GM23338 (cell line): ENCODE measurements around the gene IQSEC3. TPM values are rescaled to one million over a fixed set of nuclear protein-coding genes. Genes with fewer than 3 reads are reported as not detected.

Experiments used
- ATAC-seq: fragments of 200-7000 bp; cut with Tn5 transposase; 3 replicates; pipeline ENCODE4 v1.9.1; 2020
- DNase-seq: peaks from one replicate; pipeline ENCODE4 v3.0.0-alpha.2; 2015; ENCODE audit warnings: low spot score
- H2AFZ ChIP-seq: fragments of 200-600 bp; sonication (generic); 2 replicates; pipeline ENCODE4 v1.8.0; 2016; ENCODE audit warnings: antibody characterized with exemption, mild to moderate bottlenecking, moderate library complexity
- H3F3A ChIP-seq: fragments of 200-600 bp; sonication (generic); replicated peaks from 2 replicates; pipeline ENCODE4 v1.8.0; 2017; ENCODE audit warnings: antibody characterized with exemption, mixed run types, low read depth
- H3K27ac ChIP-seq: fragments of 200-600 bp; sonication (generic); 2 replicates; pipeline ENCODE4 v1.6.1; 2016; ENCODE audit warnings: low read depth
- H3K27me3 ChIP-seq: fragments of 200-600 bp; sonication (generic); 2 replicates; pipeline ENCODE4 v1.8.0; 2016; ENCODE audit warnings: mild to moderate bottlenecking, mixed run types, moderate library complexity; ENCODE audit not compliant: insufficient read depth
- H3K36me3 ChIP-seq: fragments of 200-600 bp; sonication (generic); 2 replicates; pipeline ENCODE4 v1.8.0; 2016; ENCODE audit warnings: mild to moderate bottlenecking; ENCODE audit not compliant: insufficient read depth
- H3K4me1 ChIP-seq: fragments of 200-600 bp; sonication (generic); 2 replicates; pipeline ENCODE4 v1.8.0; 2016; ENCODE audit warnings: mild to moderate bottlenecking, moderate library complexity; ENCODE audit not compliant: insufficient read depth
- H3K4me2 ChIP-seq: fragments of 200-600 bp; sonication (generic); 2 replicates; pipeline ENCODE4 v1.7.1; 2017; ENCODE audit warnings: mixed run types
- H3K4me3 ChIP-seq: fragments of 200-600 bp; sonication (generic); 2 replicates; pipeline ENCODE4 v1.6.1; 2016; ENCODE audit warnings: mixed run types
- H3K79me2 ChIP-seq: fragments of 200-600 bp; sonication (generic); replicated peaks from 2 replicates; pipeline ENCODE4 v1.8.0; 2017; ENCODE audit warnings: mild to moderate bottlenecking; ENCODE audit not compliant: insufficient read depth
- H3K9me2 ChIP-seq: fragments of 200-600 bp; sonication (generic); 2 replicates; pipeline ENCODE4 v1.8.0; 2017; ENCODE audit not compliant: insufficient read depth
- H4K20me1 ChIP-seq: fragments of 200-600 bp; sonication (generic); replicated peaks from 2 replicates; pipeline ENCODE4 v1.8.0; 2017; ENCODE audit warnings: mild to moderate bottlenecking; ENCODE audit not compliant: insufficient read depth
- H3K27ac Mint-ChIP-seq: 2 replicates; pipeline ENCODE4 v1.8.0; 2020; ENCODE audit warnings: inconsistent platforms, mild to moderate bottlenecking, moderate library complexity, mixed read lengths
- H3K27me3 Mint-ChIP-seq: 3 replicates; pipeline ENCODE4 v1.8.0; 2022; ENCODE audit warnings: low read depth, mild to moderate bottlenecking, moderate library complexity, mixed read lengths, inconsistent platforms; ENCODE audit not compliant: insufficient read depth, poor library complexity
- H3K36me3 Mint-ChIP-seq: 3 replicates; pipeline ENCODE4 v1.8.0; 2021; ENCODE audit warnings: low read depth, mild to moderate bottlenecking, inconsistent platforms, moderate library complexity, mixed read lengths
- H3K4me1 Mint-ChIP-seq: 3 replicates; pipeline ENCODE4 v1.8.0; 2020; ENCODE audit warnings: mild to moderate bottlenecking, inconsistent platforms, mixed read lengths
- H3K4me3 Mint-ChIP-seq: 3 replicates; pipeline ENCODE4 v1.8.0; 2021; ENCODE audit warnings: moderate library complexity, mild to moderate bottlenecking, inconsistent platforms, mixed read lengths
- H3K9me3 Mint-ChIP-seq: 3 replicates; pipeline ENCODE4 v1.8.0; 2020; ENCODE audit warnings: moderate library complexity, mild to moderate bottlenecking, inconsistent platforms, mixed read lengths
- CREB1 ChIP-seq: fragments of 250-450 bp; sonication (Bioruptor Pico); IDR thresholded peaks from 2 replicates; pipeline ENCODE4 v1.5.0; 2020; ENCODE audit warnings: low read depth, mild to moderate bottlenecking, moderate library complexity
- CTCF ChIP-seq, 2 experiments: fragments of 200-600 bp in 1 of 2; sonication (generic) in 1 of 2; conservative IDR thresholded peaks; 2 replicates each; pipeline versions ENCODE4 v1.5.1 to v1.6.1; 2016 to 2017; ENCODE audit warnings: antibody characterized with exemption in 2 of 2, low read depth in 2 of 2, mild to moderate bottlenecking in 2 of 2, moderate library complexity in 1 of 2
- ETS1 ChIP-seq: IDR thresholded peaks from 2 replicates; pipeline ENCODE4 v1.6.1; 2016; ENCODE audit warnings: antibody characterized with exemption
- EZH2 ChIP-seq: fragments of 200-600 bp; sonication (generic); IDR thresholded peaks from one replicate; pipeline ENCODE4 v1.8.0; 2017; ENCODE audit warnings: antibody characterized with exemption, mild to moderate bottlenecking, low read depth; ENCODE audit not compliant: unreplicated experiment
- EZH2phosphoT487 ChIP-seq: fragments of 200-600 bp; sonication (generic); IDR thresholded peaks from one replicate; pipeline ENCODE4 v1.8.1; 2018; ENCODE audit warnings: antibody characterized with exemption; ENCODE audit not compliant: unreplicated experiment
- JUNB ChIP-seq: IDR thresholded peaks from one replicate; pipeline ENCODE4 v1.6.1; 2016; ENCODE audit warnings: antibody characterized with exemption; ENCODE audit not compliant: unreplicated experiment
- NANOG ChIP-seq: IDR thresholded peaks from 2 replicates; pipeline ENCODE4 v1.6.1; 2016; ENCODE audit warnings: antibody characterized with exemption, borderline replicate concordance
- POLR2AphosphoS5 ChIP-seq: IDR thresholded peaks from 2 replicates; pipeline ENCODE4 v1.6.1; 2016; ENCODE audit warnings: antibody characterized with exemption, low read depth
- REST ChIP-seq: IDR thresholded peaks from one replicate; pipeline ENCODE4 v1.6.1; 2018; ENCODE audit warnings: antibody characterized with exemption; ENCODE audit not compliant: unreplicated experiment
- STAT1 ChIP-seq: IDR thresholded peaks from one replicate; pipeline ENCODE4 v1.6.1; 2016; ENCODE audit warnings: antibody characterized with exemption; ENCODE audit not compliant: unreplicated experiment
- ZNF114 ChIP-seq: fragments of 250-450 bp; sonication (Bioruptor Pico); IDR thresholded peaks from 2 replicates; pipeline ENCODE4 v1.5.0; 2020; ENCODE audit warnings: mild to moderate bottlenecking, moderate library complexity
- ZNF331 ChIP-seq: fragments of 250-450 bp; sonication (Bioruptor Pico); IDR thresholded peaks from 2 replicates; pipeline ENCODE4 v1.5.0; 2020; ENCODE audit warnings: low read depth, mild to moderate bottlenecking, moderate library complexity
- polyA plus RNA-seq: library from polyadenylated mRNA; unstranded; fragments of >200 nt; fragmentation: Nextera tagmentation; extraction: Ambion mirVana; gene quantifications from 2 replicates; pipeline ENCODE4 v1.2.1, GENCODE V29; 2016
- total RNA-seq: library from RNA; depleted of rRNA; stranded (reverse); fragments of >200 nt; shearing (Covaris generic); gene quantifications from 2 replicates; pipeline ENCODE4 v1.2.3, GENCODE V29; 2014

The IQSEC3 gene
- total and polyA plus RNA-seq, 2 experiments from 2014 or later = 2.1 to 3.6 TPM

GRCh38 chr12:164207-164606 is 97.6 kb downstream of the IQSEC3 start:
- H3K27me3 ChIP-seq = no peaks in the 10 kb centered on the region
- no peak overlapping the region for H3K4me2 ChIP-seq
- H3K4me1 ChIP-seq = peaks cover 3% of the 10 kb centered on the region; the same call in 1 of the 2 replicates
- ATAC-seq = peak; percentile 32; the same call in 2 of the 3 replicates
- Mint-ChIP-seq H3K27me3 (peaks cover 14% of the 10 kb centered on the region), H3K4me1 (peaks cover 33% of the 10 kb centered on the region), H3K4me3 (no peak overlapping the region; the same call in 2 of the 3 replicates), H3K27ac (no peak overlapping the region), H3K36me3 (no peaks in the 10 kb centered on the region; the same call in 2 of the 3 replicates), H3K9me3 (peaks cover 3% of the 10 kb centered on the region; the same call in 1 of the 3 replicates)
- no peaks in the 10 kb centered on the region for H3F3A ChIP-seq
- H4K20me1 ChIP-seq = no peaks in the 10 kb centered on the region; the same call in 1 of the 2 replicates
- no peaks in the 10 kb centered on the region for H3K36me3 ChIP-seq
- H3K9me2 ChIP-seq = no peaks in the 10 kb centered on the region
- no peak overlapping the region for H3K4me3 ChIP-seq
- no peak overlapping the region for H3K27ac ChIP-seq
- no peak overlapping the region for H2AFZ ChIP-seq
- no peaks in the 10 kb centered on the region for H3K79me2 ChIP-seq
- TF ChIP-seq EZH2phosphoT487 (no peak), CREB1 (no peak), ETS1 (no peak), STAT1 (no peak)
- DNase-seq = no peak

- Histone ChIP-seq H3K4me3 (no peak overlapping the region), H3K36me3 (no peaks in the 10 kb centered on the region), H3K4me1 (peaks cover 14% of the 10 kb centered on the region; the same call in 1 of the 2 replicates), H3K27ac (no peak overlapping the region), H3K9me2 (no peaks in the 10 kb centered on the region), H3K27me3 (no peaks in the 10 kb centered on the region), H3F3A (no peaks in the 10 kb centered on the region), H3K79me2 (no peaks in the 10 kb centered on the region), H2AFZ (no peak overlapping the region), H4K20me1 (no peaks in the 10 kb centered on the region; the same call in 1 of the 2 replicates), H3K4me2 (no peak overlapping the region)
- no peak overlapping the region for H3K4me3 Mint-ChIP-seq
- peaks cover 3% of the 10 kb centered on the region; the same call in 1 of the 3 replicates for H3K9me3 Mint-ChIP-seq
- H3K27me3 Mint-ChIP-seq = peaks cover 20% of the 10 kb centered on the region
- no peak overlapping the region for H3K27ac Mint-ChIP-seq
- ATAC-seq (no peak), DNase-seq (no peak)
- no peaks in the 10 kb centered on the region; the same call in 2 of the 3 replicates for H3K36me3 Mint-ChIP-seq
- H3K4me1 Mint-ChIP-seq = peaks cover 50% of the 10 kb centered on the region
- TF ChIP-seq JUNB (no peak), NANOG (no peak), REST (no peak), EZH2 (no peak), CTCF (conservative IDR thresholded peaks at IDR 0.05; ENCODE audit: low read depth in 2 of 2) (no peak), EZH2phosphoT487 (no peak), POLR2AphosphoS5 (no peak), ZNF331 (CRISPR knock-in tag) (no peak), ZNF114 (CRISPR knock-in tag) (no peak), STAT1 (no peak), CREB1 (no peak), ETS1 (no peak)
Observed at GRCh38 chr12:165862-166368, 99.3 kb downstream of the IQSEC3 start.
